ENCODE results near the gene ZNF438.

Gene ZNF438

GRCh38 chr10:31011017-31011664, 20.5 kb downstream of the ZNF438 start:
- DNase-seq: no peak

- DNase-seq: no peak
These were observed 21.6 kb downstream of the ZNF438 start for GRCh38 chr10:31010062-31010461.

DNA sequence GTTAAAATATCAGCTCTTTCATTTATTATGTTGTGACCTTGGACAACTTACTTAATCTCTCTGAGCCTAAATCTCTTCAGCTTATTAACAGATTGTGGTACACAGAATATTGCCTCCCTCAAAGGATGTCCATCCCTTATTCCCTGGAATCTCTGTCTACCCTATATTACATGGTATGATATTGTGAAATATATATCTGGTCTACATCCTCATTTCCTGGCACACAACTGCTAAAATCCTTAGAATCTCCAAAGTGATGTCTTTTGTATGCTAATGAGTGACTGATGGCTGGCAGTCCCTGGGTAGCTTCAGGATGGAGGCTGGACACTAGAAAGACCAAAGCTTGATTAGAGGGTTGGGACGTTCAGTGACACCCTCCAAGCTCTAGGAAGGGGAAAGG, 25.8 kb downstream of the ZNF438 start:
- DNase-seq: no peak

DNA sequence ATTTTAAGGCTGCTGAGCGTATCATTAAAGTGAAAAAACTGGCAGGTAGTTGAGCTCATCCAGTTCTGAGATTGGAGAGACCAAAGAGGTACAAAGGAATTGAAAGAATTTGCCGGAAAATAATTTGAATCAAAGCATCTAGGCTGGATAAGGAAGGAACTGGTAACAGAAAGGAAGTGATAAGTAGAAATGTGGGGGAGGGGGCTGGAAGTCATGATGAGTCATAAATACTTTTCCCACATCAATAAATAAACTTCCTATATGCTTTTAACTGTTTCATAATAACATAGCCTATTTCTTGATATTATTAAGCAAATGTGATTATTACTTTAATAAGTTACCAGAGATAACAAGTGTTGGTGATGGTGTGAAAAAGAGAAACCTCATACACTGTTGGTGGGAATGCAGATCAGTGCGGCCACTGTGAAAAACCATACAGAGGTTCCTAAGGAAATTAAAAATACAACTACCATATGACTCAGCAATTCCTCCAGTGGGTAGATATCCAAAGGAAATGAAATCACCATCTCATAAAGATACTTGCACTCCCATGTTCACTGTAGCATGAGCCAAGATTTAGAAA, 27.0 kb downstream of the ZNF438 start:
- DNase-seq: no peak

GRCh38 chr10:31001740-31002139, 29.9 kb downstream of the ZNF438 start:
- no peak for DNase-seq

DNA sequence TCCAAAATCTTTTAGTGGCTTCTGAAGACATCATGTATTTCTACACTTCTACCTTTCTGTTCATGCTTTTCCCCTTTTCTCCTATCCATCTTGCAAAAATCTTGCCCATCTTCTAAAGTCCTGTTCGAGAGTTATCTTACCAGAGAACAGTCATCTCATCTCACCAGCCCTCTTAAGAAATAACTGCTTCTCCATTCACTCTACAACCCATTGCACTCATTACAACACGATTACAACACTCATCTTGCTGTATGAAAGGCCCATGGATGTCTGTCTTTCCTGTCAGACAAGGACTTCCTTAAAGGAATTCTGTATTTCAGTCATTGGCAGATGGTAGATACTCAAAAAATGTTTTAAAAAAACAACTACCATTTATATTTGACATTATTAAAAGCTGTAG, 30.8 kb downstream of the ZNF438 start:
- no peak for DNase-seq

DNA sequence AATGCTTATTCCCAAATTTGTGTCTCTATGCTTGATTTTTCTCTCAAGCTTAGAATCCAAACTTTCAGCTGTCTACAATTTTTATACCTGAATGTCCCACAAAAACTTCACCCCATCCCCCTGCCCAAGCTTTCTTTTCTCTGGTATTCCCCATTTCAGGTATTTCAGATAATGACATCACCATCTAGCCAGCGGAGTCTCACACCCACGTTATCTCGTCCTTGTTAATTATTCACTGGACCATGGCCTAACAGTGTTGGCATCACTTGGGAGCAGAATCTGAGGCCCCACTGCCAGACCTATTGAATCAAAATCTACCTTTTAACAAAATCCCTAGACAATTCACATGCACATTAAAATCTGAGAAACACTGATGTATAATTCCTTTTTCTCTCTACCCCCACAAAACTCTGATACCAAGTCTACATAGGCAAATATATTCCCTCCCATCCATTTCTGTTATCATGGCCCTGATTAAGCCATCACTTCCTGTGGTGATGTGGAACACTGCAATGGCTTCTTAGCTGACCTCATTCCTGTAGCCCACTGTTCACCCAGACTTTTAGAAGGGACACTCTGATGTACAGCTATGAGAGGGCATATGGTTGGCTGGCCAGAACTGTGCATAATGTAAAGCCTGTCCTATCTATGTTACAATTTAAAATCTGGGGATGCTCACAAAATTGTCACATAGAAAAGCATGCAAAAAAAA, 31.4 kb downstream of the ZNF438 start:
- DNase-seq: no peak

- no peak for DNase-seq
These were observed 32.5 kb downstream of the ZNF438 start for GRCh38 chr10:30999070-30999712.

GRCh38 chr10:30997536-30998235, 34.0 kb downstream of the ZNF438 start:
- DNase-seq: no peak

GRCh38 chr10:30996481-30997005, 35.1 kb downstream of the ZNF438 start:
- DNase-seq: no peak

DNA sequence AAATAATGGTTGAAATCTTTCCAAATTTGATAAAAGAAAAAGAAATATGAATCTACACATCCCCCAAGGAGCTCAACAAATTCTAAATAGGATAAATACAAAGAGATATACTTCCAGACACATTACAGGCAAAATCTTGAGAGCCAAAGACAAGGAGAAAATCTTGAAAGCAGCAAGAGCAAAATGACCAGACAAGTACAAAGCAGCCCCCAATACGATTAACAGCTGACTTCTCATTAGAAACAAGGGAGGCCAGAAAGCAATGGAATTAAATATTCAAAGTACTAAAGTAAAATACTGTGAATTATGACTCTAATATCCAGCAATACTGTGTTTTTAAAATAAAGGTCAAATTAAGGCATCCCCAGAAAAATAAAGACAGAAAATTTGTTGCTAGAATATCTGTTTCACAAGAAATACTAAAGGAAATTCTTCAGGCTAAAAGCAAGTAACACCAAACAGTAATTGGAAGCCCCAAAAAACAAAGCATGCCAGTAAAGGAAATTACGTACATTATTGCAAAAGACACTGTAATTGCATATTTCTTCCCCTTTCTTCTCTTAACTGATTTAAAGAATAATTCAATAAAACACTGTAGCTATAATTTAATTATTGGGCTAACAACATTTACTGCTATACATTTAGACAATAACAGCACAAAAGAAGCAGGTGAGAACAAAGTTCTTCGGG, 36.4 kb downstream of the ZNF438 start:
- DNase-seq: no peak

DNA sequence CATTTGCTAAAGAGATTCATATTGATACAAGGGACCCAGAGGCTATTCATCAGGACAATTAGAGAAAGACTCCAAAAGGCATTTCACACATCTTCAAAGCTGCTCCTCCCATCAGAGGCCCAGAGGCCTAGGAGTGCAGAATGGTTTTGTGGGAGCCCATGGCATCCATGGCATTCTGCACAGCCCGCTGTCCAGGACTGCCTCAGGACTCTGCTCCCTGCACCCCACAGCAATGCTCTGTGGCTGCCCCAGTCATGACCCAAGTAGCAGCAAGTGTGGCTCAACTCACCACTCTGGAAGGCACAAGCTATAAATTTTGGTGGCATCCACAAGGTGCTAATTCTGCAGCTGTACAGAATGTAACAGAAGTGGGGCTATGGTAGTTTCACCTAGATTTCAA, 38.5 kb downstream of the ZNF438 start:
- no peak for DNase-seq

GRCh38 chr10:30992681-30993080, 39.0 kb downstream of the ZNF438 start:
- DNase-seq: no peak

DNA sequence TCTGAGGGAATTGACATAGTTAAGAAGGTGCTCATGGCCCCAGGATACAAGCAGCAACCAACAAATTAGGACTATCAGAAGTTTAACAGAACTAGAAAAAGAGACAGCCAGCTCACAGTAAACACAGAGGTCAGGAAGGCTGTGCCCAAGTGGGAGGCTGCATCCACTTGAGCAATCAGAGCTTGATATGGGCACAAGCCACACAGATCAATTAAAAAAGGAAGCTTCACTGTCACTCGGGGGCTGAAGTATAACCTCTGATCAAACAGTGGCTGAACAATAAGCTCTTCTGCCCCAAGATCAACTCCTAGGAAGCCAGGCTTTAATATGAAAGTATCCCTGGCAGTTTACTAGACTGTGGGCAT, 40.0 kb downstream of the ZNF438 start:
- DNase-seq: no peak

DNA sequence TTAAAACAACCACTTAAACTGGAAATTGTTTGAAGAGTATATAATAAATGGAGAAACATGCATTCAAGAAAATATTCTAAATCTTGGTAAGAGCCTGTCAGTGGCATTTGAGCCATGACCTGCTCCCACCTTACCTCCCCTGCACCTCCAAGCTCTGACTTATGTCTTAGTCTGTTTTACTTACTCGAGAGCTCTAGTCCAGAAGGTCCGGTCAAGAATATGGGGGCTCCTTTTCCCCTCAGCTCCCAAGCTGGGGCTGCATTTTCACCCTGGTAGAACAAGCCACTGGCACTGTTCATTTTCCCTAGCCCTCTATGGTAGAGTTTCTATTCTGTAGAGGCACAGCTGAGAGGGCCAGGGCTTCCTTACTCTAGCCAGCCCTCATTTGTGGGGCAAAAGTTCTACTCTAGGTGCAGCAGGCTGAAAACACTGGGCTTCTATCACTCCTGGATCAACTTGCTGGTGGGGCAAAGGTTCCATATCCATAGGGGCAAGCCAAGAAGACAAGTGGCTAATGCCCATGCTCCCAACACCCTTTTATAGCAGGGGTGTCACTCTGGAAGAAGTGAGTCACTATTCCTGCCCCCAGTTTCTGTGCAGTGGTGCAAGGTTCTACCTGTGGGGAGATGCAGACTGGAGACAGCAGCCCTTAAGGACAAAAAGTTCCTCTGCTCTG, 40.6 kb downstream of the ZNF438 start:
- no peak for DNase-seq

- DNase-seq: no peak
These were observed 41.3 kb downstream of the ZNF438 start for GRCh38 chr10:30990351-30990750.

DNA sequence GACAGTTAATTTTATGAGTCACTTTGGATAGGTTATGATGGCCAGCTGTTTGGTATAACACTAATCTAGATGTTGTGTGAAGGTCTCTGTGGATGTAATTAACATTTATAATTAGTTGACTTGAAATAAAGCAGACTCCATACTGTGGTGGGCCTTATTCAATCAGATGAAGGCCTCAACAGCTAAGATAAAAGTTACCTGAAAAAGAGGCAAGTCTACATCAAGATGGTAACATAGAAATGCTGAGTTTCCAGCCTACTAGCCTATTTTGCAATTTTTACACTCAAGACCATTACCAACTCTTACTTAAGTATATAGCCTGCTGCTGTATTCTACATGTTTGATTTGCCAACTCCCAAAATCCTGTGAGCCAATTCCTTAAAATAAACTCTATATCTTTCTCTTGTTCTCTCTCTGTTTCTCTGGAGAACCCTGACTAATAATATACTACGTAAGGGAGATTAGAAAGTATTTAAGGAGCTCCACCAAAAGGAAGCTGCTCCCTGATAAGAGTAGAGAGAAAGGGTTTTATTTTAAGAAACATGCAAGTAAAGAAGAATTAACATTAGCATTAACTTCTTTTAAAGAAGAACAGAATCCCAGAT, 42.7 kb downstream of the ZNF438 start:
- DNase-seq: no peak

- DNase-seq: no peak
These were observed 44.2 kb downstream of the ZNF438 start for GRCh38 chr10:30987463-30987862.

DNA sequence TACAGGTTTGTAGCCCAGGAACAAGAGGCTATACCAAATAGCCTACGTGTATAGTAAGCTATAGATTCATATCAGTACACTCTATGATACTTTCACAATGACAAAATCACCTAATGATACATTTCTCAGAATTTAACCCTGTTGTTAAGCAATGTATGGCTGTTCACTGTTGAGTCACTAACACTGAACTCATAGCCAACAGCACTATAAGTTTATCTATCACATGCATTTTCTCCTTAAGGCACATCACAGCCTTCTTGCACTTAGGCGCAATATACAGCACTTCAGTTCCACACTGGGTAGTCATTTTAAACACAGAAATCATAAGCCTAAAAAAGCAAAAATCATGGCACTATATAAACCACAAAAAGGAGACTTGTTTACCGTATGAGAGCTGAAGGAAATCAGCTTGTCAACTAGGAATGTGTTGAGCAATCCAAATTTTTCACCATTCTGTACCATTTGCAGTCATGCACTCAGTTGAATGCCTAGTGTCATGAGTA, 45.6 kb downstream of the ZNF438 start:
- DNase-seq: no peak

DNA sequence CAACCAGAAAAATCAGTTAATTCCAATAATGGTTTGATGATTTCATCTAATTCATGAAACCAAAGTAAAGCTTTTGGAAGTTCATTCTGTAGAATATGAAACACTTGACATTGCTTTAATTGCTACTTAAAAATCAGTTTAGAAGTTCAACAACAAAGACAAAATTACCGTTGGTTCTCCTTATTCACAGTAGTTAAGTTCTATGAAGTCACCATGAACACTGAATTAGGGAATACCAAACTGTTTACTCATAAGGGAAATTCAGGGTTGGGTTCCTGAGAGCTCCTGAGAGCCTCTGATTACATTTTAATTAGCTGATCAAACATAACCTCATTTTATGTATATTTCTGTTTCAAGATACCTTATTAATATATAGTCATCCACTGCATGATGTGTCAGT, 46.2 kb downstream of the ZNF438 start:
- no peak for DNase-seq

Data from NCI-H345 (cell line).